Ectodermal cell (in vitro differentiated cells): ENCODE data around the gene DIP2B.

ENCODE experiments used
- H3K27ac ChIP-seq: 2 replicates; pipeline ENCODE4 v1.7.0; 2013; ENCODE audit warnings: mild to moderate bottlenecking, low read depth, low read length; ENCODE audit not compliant: insufficient read depth, poor library complexity, severe bottlenecking
- H3K27me3 ChIP-seq: 2 replicates; pipeline ENCODE4 v1.7.0; 2013; ENCODE audit warnings: mild to moderate bottlenecking, low read length; ENCODE audit not compliant: insufficient read depth, control insufficient read depth, poor library complexity, severe bottlenecking
- H3K36me3 ChIP-seq: one replicate; pipeline ENCODE4 v1.7.0; 2013; ENCODE audit warnings: low read length; ENCODE audit not compliant: control insufficient read depth, insufficient read depth
- H3K4me1 ChIP-seq: one replicate; pipeline ENCODE4 v1.7.0; 2013; ENCODE audit warnings: low read length; ENCODE audit not compliant: control insufficient read depth, insufficient read depth
- H3K4me3 ChIP-seq: 2 replicates; pipeline ENCODE4 v1.7.0; 2013; ENCODE audit warnings: low read depth, low read length, control low read depth; ENCODE audit not compliant: insufficient read depth
- H3K9me3 ChIP-seq: 2 replicates; pipeline ENCODE4 v1.7.0; 2013; ENCODE audit warnings: mild to moderate bottlenecking, low read length, moderate library complexity; ENCODE audit not compliant: control insufficient read depth
- WGBS, 2 experiments: methylation state at CpG; one replicate each; pipeline ENCODE4 v1.1.7; 2013; ENCODE audit warnings: missing lambda C conversion rate in 2 of 2; 5-methylcytosine and 5-hydroxymethylcytosine counted together

DIP2B gene

GRCh38 chr12:50718760-50719159 lies 214.0 kb downstream of the DIP2B start:
- WGBS, 2 experiments, result 89 to 95% methylated on average over 2 of the region's 2 CpGs
- H3K4me1 ChIP-seq, result no peaks in the 10 kb centered on the region
- no peak overlapping the region for H3K27ac ChIP-seq
- no peak overlapping the region for H3K4me3 ChIP-seq
- peaks cover 27% of the 10 kb centered on the region for H3K36me3 ChIP-seq
- no peaks in the 10 kb centered on the region for H3K9me3 ChIP-seq
- no peaks in the 10 kb centered on the region for H3K27me3 ChIP-seq

- 92 to 93% methylated on average over 3 of the region's 3 CpGs for WGBS, 2 experiments
- Histone ChIP-seq H3K27ac (no peak overlapping the region), H3K27me3 (no peaks in the 10 kb centered on the region), H3K4me3 (no peak overlapping the region), H3K9me3 (no peaks in the 10 kb centered on the region), H3K36me3 (peaks cover 26% of the 10 kb centered on the region), H3K4me1 (no peaks in the 10 kb centered on the region)
These were observed 215.3 kb downstream of the DIP2B start for GRCh38 chr12:50720085-50720484.

- Histone ChIP-seq H3K9me3 (no peaks in the 10 kb centered on the region), H3K27me3 (no peaks in the 10 kb centered on the region), H3K4me3 (no peak overlapping the region), H3K4me1 (no peaks in the 10 kb centered on the region), H3K27ac (no peak overlapping the region), H3K36me3 (peaks cover 23% of the 10 kb centered on the region)
- WGBS, 2 experiments, result 92 to 97% methylated on average over 4 of the region's 5 CpGs
These were observed 215.7 kb downstream of the DIP2B start for GRCh38 chr12:50720501-50720900.

- Histone ChIP-seq H3K36me3 (peaks cover 34% of the 10 kb centered on the region), H3K27me3 (no peaks in the 10 kb centered on the region), H3K4me3 (no peak overlapping the region), H3K27ac (no peak overlapping the region), H3K4me1 (no peaks in the 10 kb centered on the region), H3K9me3 (no peaks in the 10 kb centered on the region)
- WGBS, 2 experiments, result 84 to 92% methylated on average over 1 of the region's 1 CpG
These were observed 219.1 kb downstream of the DIP2B start for GRCh38 chr12:50723865-50724264.

DNA sequence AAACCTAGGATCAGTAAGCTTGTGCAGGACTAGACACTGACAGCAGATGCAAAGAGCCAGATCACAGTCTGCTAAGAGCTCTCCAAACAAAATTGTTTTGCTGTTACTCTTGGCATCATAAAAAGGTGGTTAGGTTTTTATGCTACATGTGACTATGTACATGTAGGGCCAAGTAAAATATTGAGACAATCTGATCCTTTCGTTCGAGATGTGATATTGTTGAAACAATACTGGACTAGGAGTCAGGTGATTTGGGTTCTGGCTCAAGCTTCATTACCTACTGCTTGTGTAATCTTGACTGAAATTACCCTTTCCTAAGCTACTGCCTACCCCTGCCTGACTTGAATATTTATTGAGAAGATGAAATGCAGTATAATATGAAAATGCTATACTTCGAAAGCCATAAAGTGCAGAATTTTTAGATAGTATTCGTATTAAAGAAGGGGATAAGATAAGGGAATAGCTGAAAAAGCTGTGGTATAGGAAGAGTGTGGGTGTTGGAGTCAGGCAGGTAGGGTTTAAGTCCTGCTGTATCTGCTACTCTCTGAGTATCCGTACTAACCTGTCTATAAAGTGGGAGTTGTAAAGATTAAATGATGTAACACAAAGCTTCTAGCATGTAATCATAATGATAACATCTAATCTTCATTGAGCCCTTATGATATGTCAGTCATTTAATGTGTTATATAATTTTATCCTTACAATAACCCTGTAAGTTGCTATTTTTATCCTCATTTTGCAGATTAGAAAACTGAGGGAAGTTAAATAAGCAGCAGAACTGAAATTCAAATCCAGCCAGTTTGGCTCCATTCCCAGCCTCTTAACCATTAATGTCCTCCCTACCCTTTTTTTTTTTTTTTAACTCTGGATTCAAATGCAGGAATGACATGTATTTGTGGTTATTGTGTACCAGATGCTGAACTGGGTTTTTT lies 220.5 kb downstream of the DIP2B start:
- Histone ChIP-seq H3K4me1 (no peaks in the 10 kb centered on the region), H3K36me3 (peaks cover 41% of the 10 kb centered on the region), H3K27ac (no peak overlapping the region), H3K9me3 (no peaks in the 10 kb centered on the region), H3K4me3 (no peak overlapping the region), H3K27me3 (no peaks in the 10 kb centered on the region)
- 94 to 97% methylated on average over 4 to 5 of the region's 5 CpGs for WGBS, 2 experiments

DNA sequence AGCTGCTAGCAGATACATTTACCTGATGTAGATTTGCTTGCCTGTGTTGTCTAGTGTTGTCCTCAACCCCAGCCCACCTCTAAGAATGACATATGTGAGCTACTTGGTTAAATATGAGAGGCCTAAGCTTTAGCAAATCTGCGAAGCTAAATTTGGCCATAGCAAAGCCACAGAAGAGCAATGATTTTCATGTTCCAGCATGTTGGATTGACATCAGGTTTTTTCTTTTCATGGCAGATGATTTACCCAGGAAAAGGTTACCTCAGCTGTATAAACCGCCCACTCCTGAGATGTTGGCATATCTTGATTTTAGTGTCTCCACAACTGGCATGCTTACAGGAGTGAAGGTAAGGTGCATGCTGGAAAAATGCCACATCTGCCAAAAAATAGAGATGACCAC lies 222.7 kb downstream of the DIP2B start:
- Histone ChIP-seq H3K27me3 (no peaks in the 10 kb centered on the region), H3K36me3 (peaks cover 42% of the 10 kb centered on the region)
- WGBS, 2 experiments, result 97 to 100% methylated on average over 2 of the region's 2 CpGs

DNA sequence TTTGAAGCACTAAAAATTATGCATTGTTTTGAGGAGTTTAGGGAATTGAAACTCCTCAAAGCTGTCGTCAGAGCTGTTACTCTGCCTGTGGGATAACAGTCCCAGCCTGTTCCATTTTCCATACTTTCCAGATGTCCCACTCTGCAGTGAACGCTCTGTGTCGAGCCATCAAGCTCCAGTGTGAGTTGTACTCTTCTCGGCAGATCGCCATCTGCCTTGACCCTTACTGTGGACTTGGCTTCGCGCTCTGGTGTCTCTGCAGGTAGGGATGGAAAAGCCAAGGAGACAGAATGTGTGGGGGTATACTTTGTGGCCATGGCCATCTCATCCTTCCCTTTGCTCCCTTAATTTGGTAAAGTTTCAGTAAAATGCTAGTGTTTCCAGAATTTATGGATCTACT lies 223.6 kb downstream of the DIP2B start:
- no peak overlapping the region for H3K4me3 ChIP-seq
- H3K36me3 ChIP-seq, result peaks cover 42% of the 10 kb centered on the region
- no peaks in the 10 kb centered on the region for H3K4me1 ChIP-seq
- WGBS, 2 experiments, result 98% methylated on average over 7 of the region's 7 CpGs
- no peak overlapping the region for H3K27ac ChIP-seq
- H3K27me3 ChIP-seq, result no peaks in the 10 kb centered on the region
- H3K9me3 ChIP-seq, result no peaks in the 10 kb centered on the region

More for the DNA sequence above, 222.7 kb downstream of the DIP2B start:
- no peaks in the 10 kb centered on the region for H3K4me1 ChIP-seq
- no peak overlapping the region for H3K4me3 ChIP-seq
- H3K27ac ChIP-seq, result no peak overlapping the region
- no peaks in the 10 kb centered on the region for H3K9me3 ChIP-seq

DNA sequence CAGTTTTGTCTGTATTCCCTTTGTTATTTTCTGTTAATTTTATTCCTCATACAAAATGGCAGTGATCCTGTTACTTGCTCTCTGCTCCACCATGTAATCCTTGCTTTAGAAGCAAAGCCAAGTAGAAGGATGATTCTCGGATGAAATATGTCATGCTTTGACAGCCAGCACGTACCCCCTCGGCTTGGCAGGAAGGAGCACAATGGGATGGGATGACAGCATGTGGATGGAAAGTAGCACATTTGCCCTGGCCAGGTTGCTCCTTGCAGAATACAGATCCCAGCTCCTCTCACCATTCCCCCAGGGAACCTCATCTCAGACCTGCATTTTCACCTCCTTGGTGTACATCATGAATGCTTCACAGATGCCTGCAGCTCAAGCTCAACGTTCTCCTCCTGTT lies 224.1 kb downstream of the DIP2B start:
- Histone ChIP-seq H3K9me3 (no peaks in the 10 kb centered on the region), H3K27me3 (no peaks in the 10 kb centered on the region), H3K4me1 (no peaks in the 10 kb centered on the region), H3K4me3 (no peak overlapping the region), H3K27ac (no peak overlapping the region), H3K36me3 (peaks cover 39% of the 10 kb centered on the region)
- 95 to 97% methylated on average over 4 of the region's 4 CpGs for whole genome bisulfite sequencing, 2 experiments

DNA sequence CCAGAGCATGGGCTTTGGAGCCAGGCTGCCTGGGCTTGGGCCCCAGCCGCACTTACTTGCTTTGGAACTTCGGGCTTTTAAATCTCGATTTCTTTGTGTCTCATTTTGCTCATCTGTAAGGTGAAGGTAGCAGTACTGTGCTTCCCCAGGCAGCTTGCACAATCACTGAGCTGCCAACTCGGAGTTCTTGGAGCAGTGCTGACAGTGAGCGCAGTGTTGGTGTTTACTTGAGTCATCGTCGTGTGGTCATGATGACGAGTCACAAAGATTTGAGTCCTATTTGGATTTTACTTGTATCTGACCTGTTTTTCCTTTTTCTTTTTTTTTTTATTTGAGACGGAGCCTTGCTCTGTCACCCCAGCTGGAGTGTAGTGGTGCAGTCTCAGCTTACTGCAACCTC lies 227.8 kb downstream of the DIP2B start:
- Histone ChIP-seq H3K4me3 (no peak overlapping the region), H3K36me3 (peaks cover 31% of the 10 kb centered on the region), H3K4me1 (no peaks in the 10 kb centered on the region), H3K27me3 (no peaks in the 10 kb centered on the region), H3K27ac (no peak overlapping the region), H3K9me3 (no peaks in the 10 kb centered on the region)
- WGBS, 2 experiments, result 94 to 97% methylated on average over 9 of the region's 9 CpGs

GRCh38 chr12:50733706-50734105 lies 228.9 kb downstream of the DIP2B start:
- WGBS, 2 experiments, result 86 to 91% methylated on average over 3 of the region's 3 CpGs
- H3K27ac ChIP-seq, result no peak overlapping the region
- no peaks in the 10 kb centered on the region for H3K9me3 ChIP-seq
- no peaks in the 10 kb centered on the region for H3K4me1 ChIP-seq
- H3K36me3 ChIP-seq, result peaks cover 23% of the 10 kb centered on the region
- no peak overlapping the region for H3K4me3 ChIP-seq
- no peaks in the 10 kb centered on the region for H3K27me3 ChIP-seq
